Measurements from ENCODE around the gene PSG1. TPM values are rescaled to one million over a fixed set of nuclear protein-coding genes. Genes with fewer than 3 reads are reported as not detected.
"Not testable (repeated sequence)": the region's sequence is repeated elsewhere in the genome, so short reads cannot be mapped to it uniquely, and the experiment has no call there.

The PSG1 gene
- polyA plus RNA-seq, 1 experiment: 2.1 TPM

GRCh38 chr19:42919757-42920079 is 40.2 kb upstream of the PSG1 start:
- CTCF ChIA-PET: interaction anchor here (0.6 kb wide), 1 partner anchor 67 kb away, joined by 10 read pairs; no protein-coding TSS in a partner anchor
- H3K4me3 ChIP-seq (ENCODE audit: low read depth, low read length): no peak overlapping the region

GRCh38 chr19:42919070-42919756 is 39.7 kb upstream of the PSG1 start:
- POLR2A ChIA-PET; H3K27me3 ChIP-seq (ENCODE audit: control insufficient read depth, insufficient read depth, low read length); H3K4me3 ChIP-seq (ENCODE audit: low read depth, low read length); H3K27ac ChIP-seq (ENCODE audit: low read depth, low read length); DNase-seq (ENCODE audit: low read depth, low spot score): not testable (repeated sequence)
- peak; percentile 29 for TF ChIP-seq CTCF (IDR thresholded peaks at IDR 0.05; ENCODE audit: low read depth, low read length)
- CTCF ChIA-PET: interaction anchor here (0.6 kb wide), 1 partner anchor 67 kb away, joined by 10 read pairs; no protein-coding TSS in a partner anchor
- peaks cover 13% of the 10 kb centered on the region for H3K9me3 ChIP-seq (ENCODE audit: control insufficient read depth, insufficient read depth, low read length)

More at GRCh38 chr19:42919757-42920079, 40.2 kb upstream of the PSG1 start:
- no peak for DNase-seq (ENCODE audit: low read depth, low spot score)
- POLR2A ChIA-PET: no interaction called here
- no peak for TF ChIP-seq CTCF (IDR thresholded peaks at IDR 0.05; ENCODE audit: low read depth, low read length)
- no peaks in the 10 kb centered on the region for H3K27me3 ChIP-seq (ENCODE audit: control insufficient read depth, insufficient read depth, low read length)
- peaks cover 13% of the 10 kb centered on the region for H3K9me3 ChIP-seq (ENCODE audit: control insufficient read depth, insufficient read depth, low read length)
- no peak overlapping the region for H3K27ac ChIP-seq (ENCODE audit: low read depth, low read length)

GRCh38 chr19:42918377-42919069 is 39.0 kb upstream of the PSG1 start:
- peaks cover 13% of the 10 kb centered on the region for H3K9me3 ChIP-seq (ENCODE audit: control insufficient read depth, insufficient read depth, low read length)
- CTCF ChIA-PET; H3K27me3 ChIP-seq (ENCODE audit: control insufficient read depth, insufficient read depth, low read length); POLR2A ChIA-PET; H3K27ac ChIP-seq (ENCODE audit: low read depth, low read length); H3K4me3 ChIP-seq (ENCODE audit: low read depth, low read length); DNase-seq (ENCODE audit: low read depth, low spot score): not testable (repeated sequence)

- POLR2A ChIA-PET; H3K4me3 ChIP-seq (ENCODE audit: low read depth, low read length); H3K27me3 ChIP-seq (ENCODE audit: control insufficient read depth, insufficient read depth, low read length); CTCF ChIA-PET; DNase-seq (ENCODE audit: low read depth, low spot score); H3K27ac ChIP-seq (ENCODE audit: low read depth, low read length): not testable (repeated sequence)
- H3K9me3 ChIP-seq (ENCODE audit: control insufficient read depth, insufficient read depth, low read length): peaks cover 13% of the 10 kb centered on the region
Measured at GRCh38 chr19:42917634-42918033, 38.1 kb upstream of the PSG1 start, which contains the start of gene PSG6. PSG6 (minus strand) TSS chr19:42917894; CDS start chr19:42917792, 102 bp downstream.

GRCh38 chr19:42916931-42917330 is 37.4 kb upstream of the PSG1 start:
- H3K4me3 ChIP-seq (ENCODE audit: low read depth, low read length); H3K27me3 ChIP-seq (ENCODE audit: control insufficient read depth, insufficient read depth, low read length); CTCF ChIA-PET; DNase-seq (ENCODE audit: low read depth, low spot score); H3K27ac ChIP-seq (ENCODE audit: low read depth, low read length); POLR2A ChIA-PET: not testable (repeated sequence)
- H3K9me3 ChIP-seq (ENCODE audit: control insufficient read depth, insufficient read depth, low read length): peaks cover 13% of the 10 kb centered on the region

GRCh38 chr19:42913516-42913915 is 34.0 kb upstream of the PSG1 start:
- H3K4me3 ChIP-seq (ENCODE audit: low read depth, low read length); CTCF ChIA-PET; DNase-seq (ENCODE audit: low read depth, low spot score); H3K9me3 ChIP-seq (ENCODE audit: control insufficient read depth, insufficient read depth, low read length); H3K27me3 ChIP-seq (ENCODE audit: control insufficient read depth, insufficient read depth, low read length); H3K27ac ChIP-seq (ENCODE audit: low read depth, low read length); POLR2A ChIA-PET: not testable (repeated sequence)

GRCh38 chr19:42912941-42913340 is 33.4 kb upstream of the PSG1 start:
- H3K27ac ChIP-seq (ENCODE audit: low read depth, low read length); CTCF ChIA-PET; H3K27me3 ChIP-seq (ENCODE audit: control insufficient read depth, insufficient read depth, low read length); POLR2A ChIA-PET; H3K4me3 ChIP-seq (ENCODE audit: low read depth, low read length); H3K9me3 ChIP-seq (ENCODE audit: control insufficient read depth, insufficient read depth, low read length); DNase-seq (ENCODE audit: low read depth, low spot score): not testable (repeated sequence)

GRCh38 chr19:42911731-42912130 is 32.2 kb upstream of the PSG1 start:
- DNase-seq (ENCODE audit: low read depth, low spot score); H3K27me3 ChIP-seq (ENCODE audit: control insufficient read depth, insufficient read depth, low read length); POLR2A ChIA-PET; CTCF ChIA-PET; H3K27ac ChIP-seq (ENCODE audit: low read depth, low read length); H3K4me3 ChIP-seq (ENCODE audit: low read depth, low read length); H3K9me3 ChIP-seq (ENCODE audit: control insufficient read depth, insufficient read depth, low read length): not testable (repeated sequence)

- not testable (repeated sequence) for H3K27ac ChIP-seq (ENCODE audit: low read depth, low read length); H3K4me3 ChIP-seq (ENCODE audit: low read depth, low read length); DNase-seq (ENCODE audit: low read depth, low spot score); H3K27me3 ChIP-seq (ENCODE audit: control insufficient read depth, insufficient read depth, low read length); H3K9me3 ChIP-seq (ENCODE audit: control insufficient read depth, insufficient read depth, low read length)
- ChIA-PET POLR2A (interaction anchor here (0.6 kb wide), 1 partner anchor 58 kb away, joined by 4 read pairs; no protein-coding TSS in a partner anchor), CTCF (interaction anchor here (0.6 kb wide), 1 partner anchor 11 kb away, joined by 3 read pairs; no protein-coding TSS in a partner anchor)
Measured at GRCh38 chr19:42906162-42906561, 26.6 kb upstream of the PSG1 start.

- DNase-seq (ENCODE audit: low read depth, low spot score); H3K4me3 ChIP-seq (ENCODE audit: low read depth, low read length); H3K27me3 ChIP-seq (ENCODE audit: control insufficient read depth, insufficient read depth, low read length); POLR2A ChIA-PET; H3K27ac ChIP-seq (ENCODE audit: low read depth, low read length); H3K9me3 ChIP-seq (ENCODE audit: control insufficient read depth, insufficient read depth, low read length); CTCF ChIA-PET: not testable (repeated sequence)
Measured at GRCh38 chr19:42900561-42900960, 21.0 kb upstream of the PSG1 start.
